DMS79 treated with DMSO at 0.1 percent for 48 hours (cell line): Measurements from ENCODE around the gene TRIM39.

Experiments used
- DNase-seq: peaks from one replicate; lab custom pipeline; 2025; lab: John Stamatoyannopoulos, UW

The TRIM39 gene

GRCh38 chr6:30327232-30327746 is 562 bp downstream of the TRIM39 start:
- peak; percentile 70 for DNase-seq

- DNase-seq = no peak
Observed at GRCh38 chr6:30328397-30328796, 1.7 kb downstream of the TRIM39 start.

- DNase-seq = no peak
Observed at GRCh38 chr6:30329331-30329730, 2.6 kb downstream of the TRIM39 start.

- DNase-seq = no peak
Observed at GRCh38 chr6:30331981-30332380, 5.3 kb downstream of the TRIM39 start.

GRCh38 chr6:30334075-30334783 is 7.5 kb downstream of the TRIM39 start:
- DNase-seq = no peak

GRCh38 chr6:30340589-30341054 is 13.9 kb downstream of the TRIM39 start:
- DNase-seq = no peak

GRCh38 chr6:30341218-30341617 is 14.5 kb downstream of the TRIM39 start:
- DNase-seq = no peak

- no peak for DNase-seq
Observed at GRCh38 chr6:30341728-30342127, 15.0 kb downstream of the TRIM39 start.

- no peak for DNase-seq
Observed at GRCh38 chr6:30344191-30344867, 17.6 kb downstream of the TRIM39 start.

- DNase-seq = peak; percentile 83
Observed at GRCh38 chr6:30344868-30345671, 18.3 kb downstream of the TRIM39 start, which contains the start of gene RPP21. TSS of gene RPP21 (plus strand) at chr6:30345156. CDS start at chr6:30345172, 16 bp downstream.

- DNase-seq = no peak
Observed at GRCh38 chr6:30345852-30346251, 19.1 kb downstream of the TRIM39 start.

GRCh38 chr6:30348957-30349356 is 22.2 kb downstream of the TRIM39 start:
- DNase-seq = no peak

- no peak for DNase-seq
Observed at GRCh38 chr6:30349421-30350177, 22.9 kb downstream of the TRIM39 start.

GRCh38 chr6:30350524-30350923 is 23.8 kb downstream of the TRIM39 start:
- DNase-seq = no peak

GRCh38 chr6:30352550-30352949 is 25.8 kb downstream of the TRIM39 start:
- no peak for DNase-seq

- no peak for DNase-seq
Observed at GRCh38 chr6:30355281-30355680, 28.6 kb downstream of the TRIM39 start.

GRCh38 chr6:30356536-30356935 is 29.8 kb downstream of the TRIM39 start:
- DNase-seq = no peak

- peak; percentile 72 for DNase-seq
Observed at GRCh38 chr6:30357678-30358540, 31.2 kb downstream of the TRIM39 start.

GRCh38 chr6:30359276-30359675 is 32.5 kb downstream of the TRIM39 start:
- DNase-seq = no peak

- DNase-seq = no peak
Observed at GRCh38 chr6:30360139-30360538, 33.4 kb downstream of the TRIM39 start.

GRCh38 chr6:30361661-30362060 is 34.9 kb downstream of the TRIM39 start:
- DNase-seq = no peak
